Stimulated activated CD8-positive, alpha-beta memory T cell treated with anti-CD3 and anti-CD28 coated beads, Interleukin-15, amount 100 ng/mL, for 48 hours (primary cell): ENCODE data around the gene NENF.
"Not testable (repeated sequence)": the region's sequence is repeated elsewhere in the genome, so short reads cannot be mapped to it uniquely, and the experiment has no call there.

Experiments
- DNase-seq, 2 donors: peaks; one replicate each; pipeline ENCODE4 v3.0.0-alpha.2; 2020; ENCODE audit warnings: low read depth in 2 of 2

NENF gene

DNA sequence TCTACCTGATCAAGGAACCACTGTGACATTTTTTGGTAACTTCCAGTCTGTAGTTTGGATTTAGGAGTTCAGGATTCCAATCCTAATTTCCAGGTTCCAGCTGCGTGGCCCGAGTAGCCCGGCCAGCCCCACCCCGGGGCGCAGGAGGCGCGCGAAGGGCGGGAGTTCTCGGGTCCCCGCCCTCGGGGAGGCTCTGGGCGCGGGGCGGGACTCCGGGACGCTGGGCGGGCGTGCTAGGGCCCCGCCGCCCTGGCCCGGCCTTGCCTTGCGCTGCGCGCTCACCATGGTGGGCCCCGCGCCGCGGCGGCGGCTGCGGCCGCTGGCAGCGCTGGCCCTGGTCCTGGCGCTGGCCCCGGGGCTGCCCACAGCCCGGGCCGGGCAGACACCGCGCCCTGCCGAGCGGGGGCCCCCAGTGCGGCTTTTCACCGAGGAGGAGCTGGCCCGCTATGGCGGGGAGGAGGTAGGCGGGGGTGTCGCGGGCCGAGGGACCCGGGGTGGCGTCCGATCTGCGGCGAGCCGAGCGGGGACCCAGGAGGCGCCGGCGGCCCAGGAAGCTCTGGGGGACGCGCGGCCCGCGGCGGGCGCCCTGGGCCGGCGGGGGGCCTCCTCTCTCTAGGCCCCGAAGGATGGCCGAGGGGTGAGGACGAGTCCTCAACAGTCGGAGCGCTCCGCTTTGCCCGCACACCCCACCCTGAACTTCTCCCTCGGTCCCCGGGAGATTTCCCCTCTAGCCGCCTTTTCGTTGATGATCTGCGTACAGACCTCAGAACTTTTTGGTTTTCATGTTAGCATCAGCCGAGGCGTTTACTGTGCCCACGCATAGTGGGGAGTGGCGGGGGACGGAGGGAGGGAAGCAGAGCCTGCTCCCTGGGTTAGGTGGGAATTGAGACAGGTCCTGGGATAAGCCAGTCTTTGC, at the start of gene NENF:
Gene NENF (plus strand): TSS at position 260 of the 916 bp plus-strand sequence. CDS start 24 bp downstream, at position 284.
- peak; percentile 69 to 74 for DNase-seq

DNA sequence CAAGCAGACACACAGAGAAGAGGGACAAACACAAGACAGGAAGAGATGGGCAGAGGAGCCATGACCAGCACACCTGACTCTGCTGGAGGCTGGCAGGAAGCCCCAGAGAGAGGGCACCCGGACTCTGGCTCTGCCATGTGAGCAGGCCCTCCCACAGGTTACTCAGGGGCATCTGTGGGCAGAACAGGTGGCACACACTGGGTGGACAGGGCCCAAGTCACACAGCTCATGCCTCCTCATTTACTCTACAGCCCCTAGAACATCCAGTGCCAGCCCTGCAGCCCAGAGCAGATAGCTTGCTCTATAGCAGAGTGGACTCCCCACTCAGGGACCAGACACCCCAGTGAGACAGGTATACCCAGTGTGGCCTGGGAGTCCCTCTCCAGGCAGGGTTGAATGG, 46.7 kb upstream of the NENF start:
- no peak for DNase-seq

DNA sequence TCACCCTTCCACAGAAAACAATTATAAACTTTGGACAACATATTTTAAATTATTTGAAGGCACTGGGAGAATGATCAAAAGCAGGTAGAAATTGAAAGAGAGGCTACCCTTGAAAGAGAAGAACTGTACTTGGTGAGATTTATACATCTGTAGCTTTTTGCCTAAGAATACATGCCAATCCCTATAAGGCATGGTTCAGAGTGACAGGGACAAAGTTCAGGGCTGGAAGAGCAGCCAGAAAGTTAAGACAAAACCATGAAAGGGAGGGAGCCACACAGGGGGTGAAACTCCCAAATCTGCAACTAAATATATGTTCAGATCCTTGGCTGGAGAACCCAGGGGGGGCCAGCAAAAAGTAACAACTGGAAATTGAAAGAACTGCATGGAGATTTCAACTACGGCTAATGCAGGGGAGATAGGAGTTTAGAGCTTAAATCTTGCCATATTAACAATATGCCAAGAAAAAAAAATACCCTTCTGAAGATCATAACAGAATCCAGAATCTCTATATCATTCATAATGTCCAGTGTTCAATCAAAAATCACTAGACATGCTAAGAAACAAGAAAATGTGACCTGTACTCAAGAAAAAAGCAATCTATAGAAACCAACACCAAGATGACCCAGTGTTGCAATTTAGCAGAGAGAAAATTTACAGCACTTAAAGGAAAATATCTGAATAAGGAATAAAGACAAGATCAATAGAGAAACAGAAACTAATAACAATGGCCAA, 43.6 kb upstream of the NENF start:
- no peak for DNase-seq

DNA sequence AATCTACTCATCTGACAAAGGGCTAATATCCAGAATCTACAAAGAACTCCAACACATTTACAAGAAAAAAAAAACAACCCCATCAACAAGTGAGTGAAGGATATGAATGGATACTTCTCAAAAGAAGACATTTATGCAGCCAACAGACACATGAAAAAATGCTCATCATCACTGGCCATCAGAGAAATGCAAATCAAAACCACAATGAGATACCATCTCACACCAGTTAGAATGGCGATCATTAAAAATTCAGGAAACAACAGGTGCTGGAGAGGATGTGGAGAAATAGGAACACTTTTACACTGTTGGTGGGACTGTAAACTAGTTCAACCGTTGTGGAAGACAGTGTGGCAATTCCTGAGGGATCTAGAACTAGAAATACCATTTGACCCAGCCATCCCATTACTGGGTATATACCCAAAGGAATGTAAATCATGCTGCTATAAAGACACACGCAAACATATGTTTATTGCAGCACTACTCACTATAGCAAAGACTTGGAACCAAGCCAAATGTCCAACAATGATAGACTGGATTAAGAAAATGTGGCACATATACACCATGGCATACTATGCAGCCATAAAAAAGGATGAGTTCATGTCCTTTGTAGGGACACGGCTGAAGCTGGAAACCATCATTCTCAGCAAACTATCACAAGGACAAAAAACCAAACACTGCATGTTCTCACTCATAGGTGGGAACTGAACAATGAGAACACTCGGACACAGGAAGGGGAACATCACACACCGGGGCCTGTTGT, 36.9 kb upstream of the NENF start:
- not testable (repeated sequence) for DNase-seq

DNA sequence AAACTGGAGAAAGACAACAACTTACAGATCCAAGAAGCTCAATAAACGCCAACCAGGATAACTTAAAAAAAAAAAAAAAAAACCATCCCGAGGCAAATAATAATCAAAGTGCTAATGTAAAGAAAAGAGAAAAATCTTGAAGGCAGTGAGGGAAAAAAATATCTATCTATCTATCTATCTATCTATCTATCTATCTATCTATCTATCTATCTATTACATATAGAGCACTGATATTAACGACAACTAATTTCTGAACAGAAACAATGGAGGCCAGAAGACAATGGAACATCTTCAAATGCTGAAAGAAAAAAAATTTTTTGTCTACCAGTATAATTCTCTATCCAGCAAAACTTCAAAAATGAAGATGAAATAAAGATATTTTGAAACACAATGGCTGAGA, 36.1 kb upstream of the NENF start:
- DNase-seq = no peak

DNA sequence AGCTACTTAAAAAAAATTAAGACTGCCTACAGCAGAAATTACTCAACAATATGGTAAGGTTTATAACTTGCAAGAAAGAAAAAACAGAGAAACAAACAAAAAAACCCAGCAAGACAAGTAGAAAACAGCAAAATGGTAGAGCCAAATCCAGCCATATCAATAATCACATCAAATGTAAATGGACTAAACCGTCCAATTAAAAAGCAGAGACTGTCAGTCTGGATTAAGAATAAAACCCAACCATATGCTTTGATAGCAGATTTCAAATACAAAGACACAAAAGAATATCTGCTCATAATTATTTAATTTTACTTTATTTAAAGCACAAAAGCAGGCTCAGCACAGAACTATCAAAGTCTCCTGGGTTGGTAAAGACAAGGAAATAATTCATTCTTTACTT, 35.5 kb upstream of the NENF start:
- DNase-seq = no peak

DNA sequence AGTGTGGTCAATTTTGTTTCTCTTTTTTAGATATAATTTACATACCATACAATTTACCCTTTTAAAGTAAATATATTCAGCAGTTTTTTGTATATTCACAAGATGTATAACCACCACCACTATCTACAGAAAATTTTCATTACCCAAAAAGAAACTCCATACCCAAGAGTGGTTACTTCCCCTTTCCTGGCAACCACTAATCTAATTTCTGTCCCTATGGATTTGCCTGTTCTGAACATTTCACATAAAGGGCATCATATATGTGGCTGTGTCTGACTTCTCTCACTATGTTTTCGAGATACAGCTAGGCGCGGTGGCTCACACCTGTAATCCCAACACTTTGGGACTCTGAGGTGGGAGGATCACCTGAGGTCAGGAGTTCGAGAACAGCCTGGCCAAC, 31.7 kb upstream of the NENF start:
- DNase-seq = no peak

DNA sequence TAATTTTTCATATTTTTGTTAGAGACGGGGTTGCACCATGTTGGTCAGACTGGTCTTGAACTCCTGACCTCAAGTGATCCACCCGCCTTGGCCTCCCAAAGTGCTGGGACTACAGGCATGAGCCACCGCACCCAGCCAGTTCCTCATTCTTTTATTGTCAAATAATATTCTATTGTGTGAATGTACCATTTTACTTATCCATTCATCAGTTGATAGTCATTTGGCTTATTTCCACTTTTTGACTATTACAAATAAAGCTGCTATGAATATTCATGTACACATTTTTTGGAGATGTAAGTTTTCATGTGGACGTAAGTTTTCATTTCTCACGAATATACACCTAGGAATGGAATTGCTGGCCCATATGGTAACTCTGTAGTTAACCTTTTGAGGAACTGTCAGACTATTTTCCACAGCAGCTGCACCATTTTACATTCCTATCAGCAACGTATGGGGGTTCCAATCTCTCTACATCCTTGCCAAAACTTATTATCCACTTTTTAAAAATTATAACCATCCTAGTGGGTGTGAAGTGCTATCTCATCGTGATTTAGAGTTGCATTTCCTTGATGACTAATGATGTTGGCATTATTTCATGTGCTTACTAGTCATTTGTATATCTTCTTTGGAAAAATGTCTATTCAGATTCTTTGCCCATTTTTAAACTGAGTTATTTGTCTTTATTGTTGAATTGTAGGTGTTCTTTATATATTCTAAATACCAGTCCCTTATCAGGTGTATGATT, 30.7 kb upstream of the NENF start:
- DNase-seq = no peak

DNA sequence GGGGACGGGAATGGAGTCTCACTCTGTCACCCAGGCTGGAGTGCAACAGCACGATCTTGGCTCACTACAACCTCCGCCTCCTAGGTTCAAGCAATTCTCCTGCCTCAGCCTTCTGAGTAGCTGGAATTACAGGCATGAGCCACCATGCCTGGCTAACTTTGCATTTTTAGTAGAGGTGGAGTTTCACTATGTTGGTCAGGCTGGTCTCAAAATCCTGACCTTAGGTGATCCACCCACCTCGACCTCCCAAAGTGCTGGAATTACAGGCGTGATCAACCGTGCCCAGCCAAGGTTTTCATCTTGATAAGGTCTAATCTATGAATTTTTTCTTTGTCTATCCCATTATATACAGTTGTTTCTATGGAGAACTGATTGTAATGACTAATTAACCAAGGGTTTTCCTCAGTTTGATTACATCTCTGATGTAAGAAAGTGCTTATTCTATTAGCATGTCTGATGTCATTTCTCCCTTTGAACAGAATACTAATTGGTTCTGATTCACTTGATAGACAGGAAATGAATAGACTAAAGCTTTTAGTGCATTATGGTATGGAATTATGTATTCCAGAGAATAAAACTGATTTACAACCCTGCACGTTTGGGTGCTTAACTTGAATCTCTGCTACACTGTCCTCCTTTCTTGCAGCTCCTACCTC, 29.9 kb upstream of the NENF start:
- no peak for DNase-seq

DNA sequence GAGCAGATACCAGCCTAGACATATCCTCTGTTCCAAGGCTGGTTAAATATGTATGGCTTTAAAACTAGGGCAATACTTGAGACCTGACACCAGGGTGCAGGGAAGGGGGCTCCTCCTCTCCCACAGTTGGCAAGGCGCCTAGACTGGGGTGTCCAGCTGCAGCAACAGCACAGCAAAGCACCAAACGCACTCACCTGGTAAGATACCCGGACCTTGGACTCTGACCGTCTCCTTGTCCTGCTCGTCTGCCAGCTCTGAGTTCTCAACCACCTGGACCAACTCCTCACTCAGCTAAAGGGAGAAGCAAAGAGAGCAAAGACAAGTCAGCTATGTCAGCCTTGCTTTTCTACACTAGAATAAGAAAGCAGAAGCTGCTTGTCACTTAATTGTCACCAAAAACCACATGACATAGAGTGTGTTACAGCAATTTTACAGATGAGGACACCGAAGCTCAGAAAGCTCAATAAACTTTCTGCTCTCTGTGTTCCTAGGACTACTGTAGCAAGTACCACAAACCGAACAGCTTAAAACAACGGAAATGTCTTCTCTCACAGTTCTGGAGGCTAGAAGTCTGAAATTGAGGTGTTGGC, 22.4 kb upstream of the NENF start:
- no peak for DNase-seq

DNA sequence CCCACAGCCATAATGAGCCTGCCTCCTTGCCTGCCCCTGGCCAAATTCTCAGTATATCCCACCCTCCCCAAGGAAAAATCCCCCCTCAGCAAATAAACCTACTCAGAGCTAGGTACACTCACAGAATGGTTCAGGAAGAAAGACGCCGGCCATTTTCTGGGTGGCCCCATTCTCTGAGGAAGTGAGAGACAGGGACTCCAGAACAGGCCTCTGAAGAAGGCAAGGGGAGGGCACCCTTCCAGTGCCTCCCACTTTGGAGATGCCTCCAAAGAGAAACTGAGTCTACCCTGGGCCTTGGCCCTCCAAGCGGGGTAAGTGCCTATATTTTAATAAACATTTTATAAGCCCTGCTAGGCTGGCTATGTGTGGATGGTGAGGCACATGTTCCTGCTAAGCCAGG, 20.3 kb upstream of the NENF start:
- no peak for DNase-seq

DNA sequence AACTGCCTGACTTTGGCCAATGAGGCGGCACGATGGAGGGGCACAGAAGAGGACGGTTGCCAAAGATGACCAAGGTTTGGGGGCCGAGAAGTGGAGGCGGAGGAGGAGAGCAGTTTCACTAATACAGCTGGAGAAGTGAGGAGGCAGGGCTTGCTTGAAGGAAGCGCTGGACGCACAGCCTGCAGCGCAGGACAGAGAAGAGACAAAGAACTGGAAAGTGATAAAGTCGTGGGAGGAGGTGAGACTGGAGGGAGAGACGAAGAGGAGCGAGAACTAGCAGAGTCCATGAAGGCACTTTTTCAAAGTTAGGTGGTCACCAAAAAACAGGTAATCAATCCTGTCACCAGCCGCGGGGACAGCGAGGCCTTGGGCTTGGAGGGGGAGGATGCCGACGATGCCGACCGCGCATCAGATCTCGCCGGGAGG, 18.8 kb upstream of the NENF start:
- no peak for DNase-seq

DNA sequence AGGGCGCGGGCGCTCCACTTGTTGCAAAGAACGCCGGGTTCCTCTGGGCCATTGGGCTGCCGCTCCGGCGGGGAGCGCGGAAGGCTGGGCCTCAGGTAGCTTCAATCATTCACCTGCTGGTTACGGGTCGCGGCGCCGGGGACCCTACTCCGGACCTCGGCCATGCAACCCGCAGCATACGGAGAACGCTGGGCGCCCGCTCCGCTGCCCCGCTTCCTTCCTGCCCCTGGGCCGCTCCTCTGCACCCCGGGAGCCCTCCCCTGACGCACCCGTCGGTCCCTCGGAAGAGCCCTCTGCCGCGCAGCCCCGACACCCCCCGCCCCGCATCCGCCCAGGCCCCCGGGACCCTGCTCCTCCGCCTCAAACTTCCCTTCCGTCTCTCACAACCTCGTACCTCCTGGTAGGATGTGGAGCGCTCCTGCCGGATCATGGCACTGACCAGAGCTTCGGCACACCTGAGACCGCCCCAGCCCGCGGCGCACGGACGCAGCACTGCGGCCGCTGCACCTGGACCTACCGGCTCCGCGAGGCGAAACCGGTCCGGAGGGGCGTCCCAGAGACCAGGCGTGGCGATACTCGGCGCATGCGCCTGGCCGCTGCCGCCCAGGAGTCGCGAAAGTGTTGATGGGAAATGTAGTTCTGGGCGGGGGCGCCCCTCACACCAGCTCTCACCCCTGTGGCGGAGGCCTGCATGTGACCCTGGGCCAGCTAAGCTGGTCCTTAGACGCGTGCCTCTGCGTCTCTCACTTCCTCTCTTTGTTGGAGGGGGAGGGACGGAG, 18.2 kb upstream of the NENF start, which contains the start of gene PACC1:
Gene PACC1 (minus strand): TSS at position 559 of the 779 bp plus-strand sequence. CDS start 129 bp downstream, at position 430.
- peak; percentile 87 to 89 for DNase-seq

DNA sequence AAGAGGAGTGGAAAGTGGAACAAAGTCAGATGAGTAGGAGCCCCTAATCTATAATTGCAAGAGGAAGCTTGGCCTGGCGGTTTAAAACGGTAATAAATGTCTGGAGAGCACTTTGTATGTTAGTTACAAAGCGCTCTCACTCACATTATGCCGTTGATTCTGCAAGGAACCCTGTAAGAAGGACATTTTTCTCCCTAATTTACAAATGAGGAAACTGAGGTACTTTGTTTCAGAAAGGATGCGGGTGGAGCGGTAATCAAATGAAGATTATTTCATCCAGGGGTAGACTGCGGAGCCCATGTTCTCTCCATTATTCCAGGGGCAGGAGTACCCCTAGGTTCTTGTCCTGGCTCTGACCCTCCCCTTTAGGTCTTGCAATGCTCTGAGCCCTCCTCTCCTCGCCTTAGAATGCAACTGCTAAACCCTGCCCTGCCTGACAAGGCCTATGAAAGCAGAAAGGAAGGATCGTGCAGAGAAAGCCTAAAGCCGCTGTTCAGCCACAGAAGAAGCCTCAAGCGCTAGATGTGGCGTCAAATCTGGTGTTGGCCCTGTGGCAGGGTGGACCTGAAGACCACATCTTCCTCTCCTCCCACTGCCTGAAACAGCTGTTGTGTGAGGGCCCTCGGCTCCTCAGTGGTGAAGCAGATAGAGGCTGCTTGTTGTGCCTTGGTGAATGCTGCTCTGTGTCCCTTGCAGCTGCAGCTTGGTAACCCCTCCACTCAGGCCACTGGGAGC, 17.4 kb upstream of the NENF start:
- no peak for DNase-seq

DNA sequence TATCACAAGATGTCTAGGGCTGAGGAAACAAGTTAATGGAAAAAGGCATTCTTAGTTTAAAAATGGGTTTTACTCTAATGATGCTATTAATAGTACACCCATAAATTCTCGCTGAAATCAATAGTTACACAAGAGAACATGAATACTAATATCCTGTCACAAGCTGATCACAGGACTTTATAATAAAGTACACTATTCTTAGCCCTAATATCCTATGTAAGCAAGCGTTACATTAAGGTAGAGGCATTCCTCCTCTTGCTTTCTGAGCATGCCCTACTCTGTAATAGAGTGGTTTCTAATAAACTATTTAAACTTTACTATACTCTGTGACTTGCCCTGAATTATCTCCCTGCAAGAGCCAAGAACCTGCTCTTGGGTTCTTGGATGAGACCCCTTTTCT, 11.6 kb upstream of the NENF start:
- DNase-seq = no peak

DNA sequence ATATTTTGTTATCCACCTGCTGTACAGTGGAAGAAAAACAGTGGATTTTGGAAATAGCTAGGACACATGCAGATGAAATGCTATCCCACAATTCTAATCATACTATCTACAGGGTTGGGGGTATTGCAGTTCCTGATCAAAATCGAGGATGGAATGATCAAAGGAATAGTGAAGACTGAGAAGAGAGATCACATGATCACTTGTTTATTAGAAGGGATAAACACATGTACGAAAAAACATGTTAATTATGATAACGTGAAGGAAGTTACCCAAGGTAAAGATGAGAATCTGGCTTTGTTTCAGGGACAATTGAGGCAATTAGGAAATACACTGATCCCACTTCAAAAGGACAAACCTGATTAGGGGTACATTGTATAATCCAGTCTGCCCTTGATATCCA, 8.8 kb upstream of the NENF start:
- DNase-seq = no peak

DNA sequence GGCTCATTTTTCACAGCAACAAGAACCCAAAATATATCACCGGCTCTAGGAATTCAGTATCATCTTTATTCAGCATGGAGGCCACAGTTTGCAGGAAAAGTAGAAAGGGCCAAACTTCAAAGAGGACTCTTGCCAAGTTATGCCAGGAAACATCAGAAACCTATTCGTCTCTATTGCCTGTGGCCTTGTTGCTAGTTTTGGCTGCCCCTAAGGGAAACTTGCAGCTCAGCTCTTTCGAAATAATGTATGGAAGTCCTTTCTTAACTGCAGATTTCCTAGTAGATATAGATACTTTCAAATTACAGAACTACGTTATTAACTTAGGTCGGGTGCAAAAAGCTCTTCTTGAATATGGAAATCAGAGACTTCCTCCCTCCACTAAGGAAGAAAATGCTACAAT, 4.2 kb upstream of the NENF start:
- DNase-seq = no peak

DNA sequence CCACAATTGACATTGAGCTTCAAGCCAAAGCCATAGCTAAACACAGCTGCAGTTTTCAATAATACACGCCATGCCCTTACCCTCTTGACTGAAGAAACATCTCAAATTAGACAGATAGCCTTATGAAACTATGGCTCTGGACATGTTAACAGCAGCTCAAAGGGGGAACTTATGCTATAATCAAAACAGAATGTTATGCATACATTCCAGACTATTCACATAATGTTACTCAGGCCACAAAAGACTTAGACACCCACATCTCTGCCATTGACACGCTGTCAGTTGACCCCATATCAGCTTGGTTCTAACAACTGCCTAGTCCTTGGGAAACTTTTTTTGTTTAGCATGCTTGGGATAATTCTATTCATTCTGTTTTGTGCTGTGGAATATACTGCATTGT, 2.3 kb upstream of the NENF start:
- DNase-seq = no peak

DNA sequence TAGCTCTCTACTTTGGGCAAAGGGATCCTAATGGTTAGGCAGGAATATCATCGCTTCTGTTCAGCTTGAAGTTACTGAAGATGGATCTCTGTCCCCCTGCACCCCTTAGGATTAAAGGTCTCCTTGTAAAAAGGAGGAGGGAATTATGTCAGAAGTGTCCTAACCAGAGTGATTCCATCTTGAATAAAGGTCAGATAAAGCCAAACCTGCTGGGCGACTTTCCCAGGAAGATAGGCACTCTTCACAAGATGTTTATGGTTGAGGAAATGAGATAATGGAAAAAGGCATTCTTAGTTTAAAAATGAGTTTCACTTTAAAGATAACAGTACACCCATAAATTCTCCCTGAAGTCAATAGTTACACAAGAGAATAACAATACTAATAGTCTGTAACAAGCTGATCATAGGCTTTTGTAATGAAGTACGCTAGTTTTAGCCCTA, 1.7 kb upstream of the NENF start:
- no peak for DNase-seq
